Measurements from ENCODE around the gene INTS4.

The INTS4 gene

GRCh38 chr11:77876045-77876444, 118.4 kb downstream of the INTS4 start:
- Histone ChIP-seq H3K27me3 (ENCODE audit: insufficient read depth, low read length, poor library complexity, severe bottlenecking) (no peaks in the 10 kb centered on the region), H3K4me2 (ENCODE audit: low read depth, low read length, poor library complexity, severe bottlenecking) (no peak overlapping the region), H4K20me1 (ENCODE audit: insufficient read depth, low read length, poor library complexity, severe bottlenecking) (no peaks in the 10 kb centered on the region), H2AFZ (ENCODE audit: low read length) (no peak overlapping the region), H3K36me3 (ENCODE audit: insufficient read depth, low read length) (peaks cover 50% of the 10 kb centered on the region; the same call in 1 of the 2 replicates), H3K9me2 (replicated peaks; ENCODE audit: low read depth, low read length) (no peaks in the 10 kb centered on the region), H3K4me1 (ENCODE audit: insufficient read depth, low read length, poor library complexity, severe bottlenecking) (peaks cover 20% of the 10 kb centered on the region), H3K4me3 (ENCODE audit: low read length, poor library complexity, severe bottlenecking) (no peak overlapping the region), H3K9me3 (ENCODE audit: insufficient read depth, low read depth, low read length) (no peaks in the 10 kb centered on the region), H3K9ac (ENCODE audit: low read depth, low read length, poor library complexity, severe bottlenecking) (no peak overlapping the region), H3K79me2 (ENCODE audit: insufficient read depth, low read length) (no peaks in the 10 kb centered on the region), H3F3A (ENCODE audit: low read depth) (no peaks in the 10 kb centered on the region)
- no peak for TF ChIP-seq CTCF (conservative IDR thresholded peaks at IDR 0.05; ENCODE audit: low read length)
- TF ChIP-seq EZH2phosphoT487 (IDR thresholded peaks at IDR 0.05; ENCODE audit: borderline replicate concordance), result no peak

GRCh38 chr11:77874206-77874605, 120.3 kb downstream of the INTS4 start:
- H2AFZ ChIP-seq (ENCODE audit: low read length), result no peak overlapping the region
- no peaks in the 10 kb centered on the region for H3K79me2 ChIP-seq (ENCODE audit: insufficient read depth, low read length)
- H4K20me1 ChIP-seq (ENCODE audit: insufficient read depth, low read length, poor library complexity, severe bottlenecking), result no peaks in the 10 kb centered on the region
- H3F3A ChIP-seq (ENCODE audit: low read depth), result no peaks in the 10 kb centered on the region
- no peaks in the 10 kb centered on the region for H3K9me2 ChIP-seq (replicated peaks; ENCODE audit: low read depth, low read length)
- H3K4me2 ChIP-seq (ENCODE audit: low read depth, low read length, poor library complexity, severe bottlenecking), result no peak overlapping the region
- H3K36me3 ChIP-seq (ENCODE audit: insufficient read depth, low read length), result peaks cover 46% of the 10 kb centered on the region; the same call in 1 of the 2 replicates
- no peak for TF ChIP-seq EZH2phosphoT487 (IDR thresholded peaks at IDR 0.05; ENCODE audit: borderline replicate concordance)
- TF ChIP-seq CTCF (conservative IDR thresholded peaks at IDR 0.05; ENCODE audit: low read length), result no peak
- no peak overlapping the region for H3K4me3 ChIP-seq (ENCODE audit: low read length, poor library complexity, severe bottlenecking)
- H3K27me3 ChIP-seq (ENCODE audit: insufficient read depth, low read length, poor library complexity, severe bottlenecking), result no peaks in the 10 kb centered on the region
- no peak overlapping the region for H3K9ac ChIP-seq (ENCODE audit: low read depth, low read length, poor library complexity, severe bottlenecking)
- H3K4me1 ChIP-seq (ENCODE audit: insufficient read depth, low read length, poor library complexity, severe bottlenecking), result peaks cover 7% of the 10 kb centered on the region
- no peaks in the 10 kb centered on the region for H3K9me3 ChIP-seq (ENCODE audit: insufficient read depth, low read depth, low read length)

GRCh38 chr11:77873345-77873744, 121.1 kb downstream of the INTS4 start:
- no peak overlapping the region for H3K4me3 ChIP-seq (ENCODE audit: low read length, poor library complexity, severe bottlenecking)
- H3K27me3 ChIP-seq (ENCODE audit: insufficient read depth, low read length, poor library complexity, severe bottlenecking), result no peaks in the 10 kb centered on the region
- H3K9me3 ChIP-seq (ENCODE audit: insufficient read depth, low read depth, low read length), result no peaks in the 10 kb centered on the region
- no peak overlapping the region for H3K9ac ChIP-seq (ENCODE audit: low read depth, low read length, poor library complexity, severe bottlenecking)
- no peaks in the 10 kb centered on the region for H3F3A ChIP-seq (ENCODE audit: low read depth)
- no peak overlapping the region for H2AFZ ChIP-seq (ENCODE audit: low read length)
- H4K20me1 ChIP-seq (ENCODE audit: insufficient read depth, low read length, poor library complexity, severe bottlenecking), result no peaks in the 10 kb centered on the region
- no peaks in the 10 kb centered on the region for H3K4me1 ChIP-seq (ENCODE audit: insufficient read depth, low read length, poor library complexity, severe bottlenecking)
- H3K36me3 ChIP-seq (ENCODE audit: insufficient read depth, low read length), result peaks cover 38% of the 10 kb centered on the region; the same call in 1 of the 2 replicates
- H3K4me2 ChIP-seq (ENCODE audit: low read depth, low read length, poor library complexity, severe bottlenecking), result no peak overlapping the region
- no peaks in the 10 kb centered on the region for H3K79me2 ChIP-seq (ENCODE audit: insufficient read depth, low read length)
- H3K9me2 ChIP-seq (replicated peaks; ENCODE audit: low read depth, low read length), result no peaks in the 10 kb centered on the region
- no peak for TF ChIP-seq EZH2phosphoT487 (IDR thresholded peaks at IDR 0.05; ENCODE audit: borderline replicate concordance)
- TF ChIP-seq CTCF (conservative IDR thresholded peaks at IDR 0.05; ENCODE audit: low read length), result no peak

All from Loucy (cell line).